DMS114 treated with DMSO at 0.1 percent for 48 hours (cell line): ENCODE data around the gene MAP4K4.

ENCODE experiments used
- DNase-seq: peaks from one replicate; lab custom pipeline; 2025; ENCODE audit not compliant: unreplicated experiment; lab: John Stamatoyannopoulos, UW

The MAP4K4 gene

DNA sequence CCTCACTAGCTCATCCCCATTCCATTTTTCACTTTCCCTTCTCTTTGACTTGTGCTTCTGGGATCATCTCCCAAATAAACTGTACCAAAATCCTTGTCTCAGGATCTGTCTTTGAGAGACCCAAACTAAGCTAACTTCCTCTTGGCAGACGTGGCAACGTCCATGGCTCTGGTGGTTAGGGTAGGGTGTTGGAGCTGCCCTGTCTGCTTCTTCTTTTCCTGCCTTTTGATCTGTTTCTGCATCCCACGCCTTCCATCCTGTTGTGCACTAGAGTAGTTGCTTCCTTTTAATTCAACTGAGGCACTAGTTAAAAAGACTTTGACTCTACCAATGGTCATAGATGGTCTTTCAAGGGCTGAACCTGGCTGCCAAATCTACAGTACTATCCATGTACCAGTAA is 5.5 kb upstream of the MAP4K4 start:
- DNase-seq = no peak

- DNase-seq = no peak
Measured at GRCh38 chr2:101692766-101693165, 4.7 kb upstream of the MAP4K4 start.

DNA sequence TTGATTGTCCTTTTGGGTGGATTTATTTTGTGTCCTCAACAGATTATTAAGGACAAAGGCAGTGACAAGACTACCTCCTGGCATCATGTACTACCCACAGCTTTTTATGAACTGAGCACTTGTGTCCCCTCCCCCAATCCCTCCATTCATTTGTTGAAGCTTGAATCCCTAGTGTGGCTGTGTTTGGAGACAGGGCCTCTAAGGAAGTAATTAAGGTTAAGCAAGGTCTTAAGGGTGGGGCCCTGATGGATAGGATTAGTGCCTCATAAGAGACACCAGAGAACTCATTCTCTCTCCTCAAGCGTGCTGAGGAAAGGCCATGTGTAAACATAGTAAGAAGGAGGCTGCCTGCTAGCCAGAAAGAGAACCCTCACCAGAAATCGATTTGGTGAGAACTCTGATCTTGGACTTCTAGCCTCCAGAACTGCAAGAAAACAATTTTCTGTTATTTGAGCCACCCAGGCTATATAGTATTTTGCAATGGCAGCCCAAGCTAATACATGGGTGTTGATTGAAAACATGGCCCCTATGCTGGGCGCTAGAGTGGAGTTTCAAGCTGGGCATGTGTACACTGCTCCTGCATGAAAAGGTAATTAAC is 3.4 kb upstream of the MAP4K4 start:
- DNase-seq = no peak

DNA sequence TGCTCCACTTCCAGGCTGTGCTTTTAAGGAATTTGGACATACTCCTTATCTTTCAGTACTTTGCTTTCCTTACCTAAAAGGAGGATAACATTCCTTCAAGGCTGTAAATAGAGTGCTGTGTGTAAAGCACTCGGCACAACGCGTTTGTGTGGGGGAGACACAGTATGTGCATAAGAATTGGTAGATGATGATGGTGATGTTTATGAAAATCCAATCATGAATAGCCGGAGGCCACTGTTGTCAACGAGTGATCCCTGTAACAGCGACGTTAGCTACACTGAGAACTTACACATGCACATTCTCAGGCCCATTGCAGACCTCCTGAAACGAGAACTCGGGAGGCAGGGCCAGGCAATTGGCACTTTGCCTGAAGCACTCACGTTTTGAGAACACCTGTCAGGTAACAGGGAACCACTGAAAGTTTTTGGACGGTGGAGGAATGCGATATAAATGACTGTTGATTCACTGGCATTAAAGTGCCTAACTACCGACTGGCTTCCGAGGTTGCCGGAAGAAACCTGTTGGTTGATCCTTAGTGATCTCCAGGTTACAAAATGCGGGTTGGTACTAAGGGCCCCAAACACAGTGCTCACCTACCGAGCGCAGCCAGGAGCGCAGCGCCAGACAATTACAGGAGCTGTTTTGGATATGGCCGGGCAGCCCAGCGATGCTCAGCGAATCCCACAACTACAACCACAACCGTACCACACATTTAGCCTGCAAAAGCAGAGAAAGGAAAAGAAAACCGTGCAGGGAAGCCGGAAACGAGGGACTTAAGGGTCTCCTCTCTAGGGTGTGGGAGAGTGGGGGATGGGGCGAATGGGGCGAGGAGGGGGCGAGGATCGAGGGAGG is 1.0 kb upstream of the MAP4K4 start:
- DNase-seq = no peak

GRCh38 chr2:101698014-101698843 is 722 bp downstream of the MAP4K4 start:
- DNase-seq = no peak

- DNase-seq = no peak
Measured at GRCh38 chr2:101698844-101699754, 1.6 kb downstream of the MAP4K4 start.

DNA sequence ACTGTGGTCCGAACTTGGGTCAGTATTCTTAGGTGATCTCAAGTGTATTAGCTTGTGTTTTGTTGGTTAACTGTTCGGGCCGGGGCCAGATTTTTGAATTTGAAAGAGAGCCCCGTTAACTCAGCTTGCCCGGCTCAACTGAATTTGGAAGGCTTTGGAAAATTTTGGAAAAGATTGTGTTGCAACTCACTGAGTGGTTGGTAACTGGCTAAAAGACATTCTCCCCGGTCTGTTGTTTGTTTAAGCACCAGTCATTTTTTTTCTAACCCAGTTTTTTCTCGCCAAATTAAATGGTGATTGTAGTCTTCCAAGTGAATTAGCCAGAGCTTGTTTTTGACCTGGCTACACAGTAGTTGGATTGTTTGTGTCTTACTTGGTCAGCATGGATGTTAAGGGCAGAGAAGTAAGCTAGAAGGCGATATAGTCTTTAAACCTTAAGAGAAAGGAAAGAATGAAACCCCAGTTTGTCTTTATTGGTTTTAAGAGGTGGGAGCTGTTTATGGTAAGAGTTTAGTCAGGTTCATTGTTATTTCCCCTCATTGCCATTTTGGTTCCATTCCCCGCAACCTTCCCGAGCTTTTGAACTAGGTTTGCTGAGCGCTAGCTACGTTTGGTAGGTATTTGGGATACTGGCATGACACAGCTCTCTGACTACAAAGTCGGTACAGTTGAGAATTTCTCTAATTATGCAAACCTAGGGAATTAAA is 2.4 kb downstream of the MAP4K4 start:
- DNase-seq = no peak

- no peak for DNase-seq
Measured at GRCh38 chr2:101704046-101704466, 6.5 kb downstream of the MAP4K4 start.

DNA sequence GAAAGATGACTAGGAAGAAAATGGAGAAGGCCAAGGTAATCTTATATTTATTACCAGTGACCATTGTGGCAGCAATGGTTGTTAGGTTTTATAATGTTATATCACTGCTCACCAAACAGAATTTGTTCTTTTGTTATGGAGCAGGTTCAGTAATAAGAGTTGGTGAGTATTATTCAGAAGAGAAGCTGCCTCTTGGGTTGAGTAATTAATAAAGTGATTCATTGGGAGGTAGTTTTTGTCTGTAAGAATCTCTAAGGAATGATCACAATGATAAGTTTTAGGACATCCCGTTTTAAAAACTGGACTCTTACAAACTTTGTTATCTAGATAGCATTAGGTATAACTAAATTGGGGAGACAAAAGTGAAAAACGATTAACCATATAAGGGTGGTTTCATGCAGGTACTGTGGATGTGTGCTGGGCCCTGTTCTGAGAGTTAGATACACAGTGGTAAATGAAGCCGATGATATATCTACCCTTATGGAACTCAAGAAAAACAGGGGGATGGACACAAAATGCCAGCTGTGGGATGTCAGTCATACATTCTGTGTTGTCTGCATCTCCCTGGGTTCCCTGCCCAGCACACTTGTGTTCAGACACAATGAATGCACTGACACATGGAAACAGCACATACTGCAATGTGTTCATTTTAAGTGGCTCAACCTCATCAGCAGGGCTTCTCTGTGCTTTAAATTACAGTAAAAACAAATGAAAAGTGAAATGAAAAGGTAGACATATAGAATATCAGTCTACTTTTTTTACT is 7.5 kb downstream of the MAP4K4 start:
- DNase-seq = no peak

- no peak for DNase-seq
Measured at GRCh38 chr2:101706121-101706818, 8.8 kb downstream of the MAP4K4 start.

GRCh38 chr2:101706819-101707177 is 9.3 kb downstream of the MAP4K4 start:
- no peak for DNase-seq

DNA sequence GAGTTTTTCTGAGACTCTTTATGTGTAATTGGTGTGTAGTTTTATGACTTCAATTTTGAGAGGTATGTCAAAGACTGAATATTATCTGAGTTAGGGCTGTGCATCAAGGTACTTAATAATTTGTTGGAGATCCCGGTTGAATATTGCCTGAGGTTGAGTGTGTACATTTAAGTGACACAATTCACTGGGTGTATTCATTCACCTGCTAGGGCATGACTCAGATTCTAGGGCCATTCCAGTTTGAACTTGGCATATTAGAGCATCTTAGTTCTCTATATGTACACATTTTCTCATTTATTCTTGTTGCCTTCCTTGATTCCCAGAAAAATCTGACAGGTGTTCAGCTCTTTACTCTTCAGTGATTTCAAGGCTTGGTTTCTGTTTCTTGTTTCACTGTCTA is 12.5 kb downstream of the MAP4K4 start:
- DNase-seq = no peak

- DNase-seq = no peak
Measured at GRCh38 chr2:101710471-101711318, 13.2 kb downstream of the MAP4K4 start.

DNA sequence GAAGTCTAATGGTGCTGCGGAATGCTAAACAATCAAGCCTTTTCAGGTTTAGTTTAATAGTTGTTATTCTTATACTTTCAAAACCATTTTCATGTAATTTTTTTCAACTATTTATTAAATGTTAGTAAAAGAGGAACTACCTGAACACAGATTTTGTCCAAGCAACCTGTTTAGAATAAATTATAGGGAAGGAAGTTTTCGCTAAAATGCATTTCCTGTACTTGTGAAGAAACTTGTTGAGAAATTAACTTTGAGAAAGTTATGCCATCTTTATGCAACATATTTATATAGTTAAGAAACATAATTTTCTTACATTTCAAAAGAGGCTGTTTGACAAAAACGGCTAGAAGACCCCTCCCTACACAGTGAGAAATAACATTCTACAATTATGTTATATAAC is 16.6 kb downstream of the MAP4K4 start:
- no peak for DNase-seq

DNA sequence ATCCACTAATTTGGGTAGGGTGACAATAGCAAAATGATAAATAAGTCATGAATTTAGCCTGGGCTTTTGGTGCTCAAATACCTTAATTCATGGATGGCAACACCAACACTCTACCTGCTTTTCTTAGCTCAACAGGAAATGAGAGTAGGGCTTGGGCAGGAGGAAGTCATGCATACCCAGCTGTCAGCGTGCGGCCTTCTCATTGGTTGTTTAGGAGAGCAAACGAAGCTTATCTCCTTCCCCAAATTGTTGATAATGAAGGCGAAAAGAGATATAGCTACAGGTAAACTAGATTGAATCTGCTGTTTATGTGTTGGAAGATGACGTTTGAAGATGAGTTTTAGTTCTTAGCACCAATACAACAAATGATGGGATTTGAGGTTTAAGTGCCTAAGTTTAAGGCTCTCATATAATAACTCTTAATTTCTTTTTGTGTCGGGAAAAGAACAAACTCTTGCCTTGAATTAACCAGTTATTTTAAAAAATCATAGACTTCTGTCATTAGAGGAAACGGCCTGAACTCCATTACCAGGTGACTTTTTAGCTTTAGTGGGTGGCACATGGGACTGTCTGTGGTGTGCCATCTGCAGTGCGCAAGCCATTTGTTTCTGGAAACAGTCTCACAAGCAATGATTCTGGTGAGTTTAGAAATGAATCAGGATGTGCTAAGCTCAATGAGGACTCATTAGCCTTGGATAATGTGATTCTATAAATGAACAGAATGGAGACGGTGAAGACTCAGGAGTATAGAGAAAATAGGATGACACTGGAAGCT is 19.8 kb downstream of the MAP4K4 start:
- DNase-seq = no peak

DNA sequence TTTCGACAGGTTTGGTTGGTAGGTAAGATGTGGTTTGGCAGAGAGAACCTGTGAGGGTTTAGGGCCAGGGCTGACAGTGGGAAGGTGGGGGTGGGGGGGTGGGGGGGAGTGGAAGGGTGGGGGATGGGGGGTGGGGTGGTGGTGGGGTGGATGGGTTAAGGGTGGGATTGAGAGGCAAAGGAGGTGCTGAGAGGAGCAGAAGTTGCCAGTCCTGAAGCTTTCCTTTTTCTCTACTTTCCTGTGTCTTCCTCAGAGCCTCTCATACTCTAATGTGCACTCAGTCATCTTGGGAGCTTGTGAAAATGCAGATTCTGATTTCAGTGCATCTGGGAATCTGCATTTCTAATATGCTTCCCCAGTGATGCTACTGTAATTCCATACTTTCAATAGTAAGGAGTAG is 21.0 kb downstream of the MAP4K4 start:
- no peak for DNase-seq

DNA sequence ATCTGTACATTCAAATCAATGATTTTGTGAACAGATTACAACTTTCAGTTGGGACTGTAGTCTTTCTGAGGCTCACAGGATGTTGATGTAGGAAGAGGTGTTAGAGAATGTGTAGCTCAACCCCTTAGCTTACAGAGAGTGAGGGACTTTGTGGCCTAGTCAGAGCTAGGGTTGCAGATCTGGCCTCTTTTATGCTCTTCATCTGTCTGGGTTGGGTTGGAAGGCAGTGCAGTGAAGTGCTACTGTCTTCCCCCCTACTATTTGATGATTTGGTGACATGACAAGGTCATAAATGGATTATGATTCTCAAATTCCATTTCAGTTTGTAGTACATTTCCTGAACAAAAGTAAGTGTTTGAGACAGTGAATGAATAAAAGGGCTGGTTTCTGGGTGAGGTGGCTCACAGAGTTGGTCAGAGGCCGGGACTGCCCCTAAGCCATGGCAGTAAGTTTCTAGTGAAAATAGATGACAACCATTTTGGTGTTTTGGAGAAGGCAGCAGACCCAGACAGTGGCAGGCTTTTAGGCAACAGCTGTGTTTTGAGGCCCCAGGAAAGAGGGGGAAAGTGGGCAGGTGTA is 21.6 kb downstream of the MAP4K4 start:
- DNase-seq = no peak
